DND-41 (cell line): ENCODE data around the gene SCARF1.
"Not testable (repeated sequence)": the region's sequence is repeated elsewhere in the genome, so short reads cannot be mapped to it uniquely, and the experiment has no call there.

Source experiments
- ATAC-seq: fragments of 200-7000 bp; cut with Tn5 transposase; 3 replicates; pipeline ENCODE4 v1.9.1; 2021; ENCODE audit warnings: low read depth; ENCODE audit not compliant: insufficient read depth
- DNase-seq: peaks from one replicate; pipeline ENCODE4 v3.0.0-alpha.2; 2020
- H2AFZ ChIP-seq: 2 replicates; pipeline ENCODE4 v1.6.0; 2012; ENCODE audit warnings: low read depth, low read length
- H3K27ac ChIP-seq: 2 replicates; pipeline ENCODE4 v1.5.1; 2012; ENCODE audit warnings: low read length, inconsistent platforms
- H3K27me3 ChIP-seq: fragments of 200-600 bp; sonication (generic); 2 replicates; pipeline ENCODE4 v1.6.0; 2012; ENCODE audit warnings: low read length, mild to moderate bottlenecking, inconsistent platforms; ENCODE audit not compliant: insufficient read depth, poor library complexity
- H3K36me3 ChIP-seq: 2 replicates; pipeline ENCODE4 v1.5.1; 2012; ENCODE audit warnings: low read length, inconsistent platforms; ENCODE audit not compliant: insufficient read depth
- H3K4me1 ChIP-seq: 2 replicates; pipeline ENCODE4 v1.5.1; 2012; ENCODE audit warnings: mild to moderate bottlenecking, low read length; ENCODE audit not compliant: insufficient read depth
- H3K4me2 ChIP-seq: 2 replicates; pipeline ENCODE4 v1.6.0; 2012; ENCODE audit warnings: mild to moderate bottlenecking, moderate library complexity, low read length, inconsistent platforms; ENCODE audit not compliant: insufficient read depth
- H3K4me3 ChIP-seq, 2 experiments: fragments of 200-600 bp in 1 of 2; shearing (Covaris generic) in 1 of 2; 2 replicates each; pipeline ENCODE4 v1.5.1; 2012 to 2016; ENCODE audit warnings: inconsistent platforms in 2 of 2, low read length in 2 of 2, mild to moderate bottlenecking in 2 of 2, low read depth in 1 of 2, moderate library complexity in 1 of 2
- H3K79me2 ChIP-seq: 2 replicates; pipeline ENCODE4 v1.6.0; 2012; ENCODE audit warnings: low read length, inconsistent platforms; ENCODE audit not compliant: insufficient read depth
- H3K9ac ChIP-seq: 2 replicates; pipeline ENCODE4 v1.6.0; 2012; ENCODE audit warnings: low read depth, mild to moderate bottlenecking, inconsistent platforms, low read length, moderate library complexity
- H3K9me3 ChIP-seq: 2 replicates; pipeline ENCODE4 v1.5.1; 2012; ENCODE audit warnings: low read length, moderate library complexity, mild to moderate bottlenecking, inconsistent platforms; ENCODE audit not compliant: insufficient read depth, severe bottlenecking
- H4K20me1 ChIP-seq: 2 replicates; pipeline ENCODE4 v1.6.0; 2012; ENCODE audit warnings: low read length; ENCODE audit not compliant: insufficient read depth
- EZH2 ChIP-seq: IDR thresholded peaks from 3 replicates; pipeline ENCODE4 v1.6.1; 2012; ENCODE audit warnings: borderline replicate concordance, low read depth, mild to moderate bottlenecking, moderate library complexity, low read length, inconsistent platforms; ENCODE audit not compliant: severe bottlenecking
- TF ChIP-seq, protein P1 (sequence below): IDR thresholded peaks from 2 replicates; pipeline ENCODE4 v1.5.1; 2012; ENCODE audit warnings: borderline replicate concordance, low read length, moderate library complexity, mild to moderate bottlenecking; ENCODE audit not compliant: poor library complexity, severe bottlenecking; ENCODE audit errors: extremely low read depth

The SCARF1 gene

DNA sequence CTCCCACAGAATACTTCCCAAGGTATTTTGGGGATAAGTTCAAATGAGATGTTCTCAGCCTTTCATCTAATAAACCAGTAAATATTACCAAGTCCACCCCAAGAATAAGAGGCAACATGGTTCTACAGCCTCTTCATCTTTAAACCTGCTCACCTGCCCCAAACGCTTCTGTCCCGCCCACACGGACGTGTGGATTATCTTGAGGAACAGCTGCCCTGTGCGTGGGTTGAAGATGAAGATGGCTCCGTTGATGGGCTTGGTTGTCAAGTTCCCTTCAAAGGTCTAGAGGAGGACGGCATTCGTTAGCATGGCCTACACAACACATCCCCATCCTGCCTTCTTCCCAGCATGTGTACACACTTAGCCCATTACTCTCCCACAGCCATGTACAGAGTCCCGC, 12.6 kb upstream of the SCARF1 start:
- no peaks in the 10 kb centered on the region for H3K9me3 ChIP-seq
- H3K79me2 ChIP-seq, result 0 out of 2 replicates have a peak, but pooled peaks cover 5% of the 10 kb centered on the region
- H3K27ac ChIP-seq, result no peak overlapping the region
- no peak for TF ChIP-seq EZH2
- TF ChIP-seq, protein P1, sequence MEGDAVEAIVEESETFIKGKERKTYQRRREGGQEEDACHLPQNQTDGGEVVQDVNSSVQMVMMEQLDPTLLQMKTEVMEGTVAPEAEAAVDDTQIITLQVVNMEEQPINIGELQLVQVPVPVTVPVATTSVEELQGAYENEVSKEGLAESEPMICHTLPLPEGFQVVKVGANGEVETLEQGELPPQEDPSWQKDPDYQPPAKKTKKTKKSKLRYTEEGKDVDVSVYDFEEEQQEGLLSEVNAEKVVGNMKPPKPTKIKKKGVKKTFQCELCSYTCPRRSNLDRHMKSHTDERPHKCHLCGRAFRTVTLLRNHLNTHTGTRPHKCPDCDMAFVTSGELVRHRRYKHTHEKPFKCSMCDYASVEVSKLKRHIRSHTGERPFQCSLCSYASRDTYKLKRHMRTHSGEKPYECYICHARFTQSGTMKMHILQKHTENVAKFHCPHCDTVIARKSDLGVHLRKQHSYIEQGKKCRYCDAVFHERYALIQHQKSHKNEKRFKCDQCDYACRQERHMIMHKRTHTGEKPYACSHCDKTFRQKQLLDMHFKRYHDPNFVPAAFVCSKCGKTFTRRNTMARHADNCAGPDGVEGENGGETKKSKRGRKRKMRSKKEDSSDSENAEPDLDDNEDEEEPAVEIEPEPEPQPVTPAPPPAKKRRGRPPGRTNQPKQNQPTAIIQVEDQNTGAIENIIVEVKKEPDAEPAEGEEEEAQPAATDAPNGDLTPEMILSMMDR, result no peak
- no peaks in the 10 kb centered on the region for H3K27me3 ChIP-seq
- H3K4me3 ChIP-seq, result no peak overlapping the region
- H3K4me2 ChIP-seq, result no peak overlapping the region
- H3K36me3 ChIP-seq, result peaks cover 94% of the 10 kb centered on the region
- H4K20me1 ChIP-seq, result peaks cover 46% of the 10 kb centered on the region
- H3K9ac ChIP-seq, result no peak overlapping the region
- no peak overlapping the region for H2AFZ ChIP-seq
- no peaks in the 10 kb centered on the region for H3K4me1 ChIP-seq
- ATAC-seq (no peak), DNase-seq (no peak)

DNA sequence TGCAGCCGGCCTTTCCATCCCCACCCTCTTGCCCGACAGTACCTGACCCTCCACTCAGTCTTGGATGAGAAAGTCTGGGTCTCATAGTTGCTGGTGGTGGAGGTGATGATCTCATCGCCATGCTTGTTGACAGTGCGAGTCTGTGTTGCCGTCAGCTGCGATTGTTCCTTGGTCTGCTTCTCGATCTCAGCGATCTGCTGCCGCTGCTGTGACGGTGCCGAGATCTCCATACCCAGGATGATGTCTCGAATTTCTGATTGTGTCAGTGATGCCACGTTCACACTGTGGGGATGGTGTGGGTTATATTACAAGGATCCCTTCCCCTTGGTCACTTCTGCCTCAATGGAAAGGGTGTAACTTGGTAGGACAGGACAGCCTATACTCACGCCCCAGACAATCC, 8.2 kb upstream of the SCARF1 start:
- Histone ChIP-seq H3K4me1 (peaks cover 17% of the 10 kb centered on the region), H3K27me3 (no peaks in the 10 kb centered on the region), H3K27ac (no peak overlapping the region), H3K36me3 (peaks cover 84% of the 10 kb centered on the region), H3K79me2 (0 out of 2 replicates have a peak, but pooled peaks cover 2% of the 10 kb centered on the region), H2AFZ (no peak overlapping the region), H3K4me2 (no peak overlapping the region), H4K20me1 (peaks cover 42% of the 10 kb centered on the region), H3K9ac (no peak overlapping the region), H3K4me3 (no peak overlapping the region), H3K9me3 (no peaks in the 10 kb centered on the region)
- DNase-seq (no peak), ATAC-seq (no peak)
- TF ChIP-seq, protein P1, result no peak
- no peak for TF ChIP-seq EZH2

DNA sequence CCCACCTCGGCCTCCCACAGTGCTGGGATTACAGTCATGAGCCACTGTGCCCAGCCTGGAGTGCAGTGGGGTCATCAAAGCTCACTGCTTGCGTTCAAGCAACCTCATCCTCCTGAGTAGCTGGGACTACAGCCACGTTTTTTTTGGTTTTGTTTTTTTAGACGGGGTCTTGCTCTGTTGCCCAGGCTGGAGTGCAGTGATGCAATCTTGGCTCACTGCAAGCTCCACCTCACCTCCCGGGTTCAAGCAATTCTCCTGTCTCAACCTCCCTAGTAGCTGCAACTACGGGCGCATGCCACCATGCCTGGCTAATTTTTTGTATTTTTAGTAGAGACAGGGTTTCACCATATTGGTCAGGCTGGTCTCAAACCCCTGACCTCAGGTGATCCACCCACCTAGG, 7.3 kb upstream of the SCARF1 start:
- not testable (repeated sequence) for ATAC-seq, H3K9me3 ChIP-seq, H3K79me2 ChIP-seq, H3K4me3 ChIP-seq, H2AFZ ChIP-seq, H3K9ac ChIP-seq, H3K4me2 ChIP-seq, DNase-seq, H3K27me3 ChIP-seq, H3K27ac ChIP-seq
- Histone ChIP-seq H4K20me1 (peaks cover 35% of the 10 kb centered on the region), H3K36me3 (peaks cover 75% of the 10 kb centered on the region), H3K4me1 (peaks cover 26% of the 10 kb centered on the region)

DNA sequence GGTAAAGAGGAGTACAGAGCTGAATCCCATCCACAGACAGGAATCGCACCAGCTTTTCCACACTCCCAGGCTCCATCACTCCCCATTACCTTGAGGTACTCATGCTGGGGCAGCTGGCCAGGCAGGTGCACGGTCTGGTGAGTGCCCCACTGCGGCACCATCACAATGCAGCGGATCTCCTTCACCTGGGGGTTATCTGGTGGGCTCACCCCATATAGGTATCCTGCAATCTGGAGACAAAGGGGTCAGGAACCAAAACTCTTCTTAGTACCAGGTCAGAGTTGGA, 6.0 kb upstream of the SCARF1 start:
- H3K4me1 ChIP-seq, result peaks cover 29% of the 10 kb centered on the region
- peaks cover 65% of the 10 kb centered on the region for H3K36me3 ChIP-seq
- DNase-seq (no peak), ATAC-seq (no peak)
- no peak overlapping the region for H2AFZ ChIP-seq
- no peak overlapping the region for H3K4me2 ChIP-seq
- TF ChIP-seq, protein P1, result no peak
- TF ChIP-seq EZH2, result no peak
- no peaks in the 10 kb centered on the region for H3K27me3 ChIP-seq
- H3K27ac ChIP-seq, result no peak overlapping the region
- no peaks in the 10 kb centered on the region for H3K9me3 ChIP-seq
- no peak overlapping the region for H3K9ac ChIP-seq
- no peak overlapping the region for H3K4me3 ChIP-seq
- H3K79me2 ChIP-seq, result no peaks in the 10 kb centered on the region
- peaks cover 33% of the 10 kb centered on the region for H4K20me1 ChIP-seq
